IMR-90 (cell line): ENCODE measurements around the gene SH3RF2. TPM values are rescaled to one million over a fixed set of nuclear protein-coding genes. Genes with fewer than 3 reads are reported as not detected.

Experiments used
- ATAC-seq: fragments of 200-7000 bp; cut with Tn5 transposase; 2 replicates; pipeline ENCODE4 v1.9.1; 2020; ENCODE audit warnings: low read depth, mild to moderate bottlenecking, moderate library complexity
- BruUV-seq: library from RNA; stranded (reverse); fragments of 400-500 nt; replicated peaks from 2 replicates; lab custom pipeline; 2021; lab: Mats Ljungman, UMichigan
- CTCF ChIA-PET: fragments of 300-600 bp; formaldehyde crosslinking; extraction: SDS; loops from one replicate; lab custom pipeline; 2021; ENCODE audit warnings: antibody characterized with exemption; lab: Yijun Ruan, JAX
- POLR2A ChIA-PET: fragments of 300-600 bp; sonication (Branson Sonifier 250); formaldehyde crosslinking; loops from one replicate; lab custom pipeline; 2022; ENCODE audit warnings: antibody characterized with exemption; ENCODE audit not compliant: unreplicated experiment; lab: Charles Lee
- DNase-seq: peaks from one replicate; pipeline ENCODE4 v3.0.0; 2013
- H2AFZ ChIP-seq: replicated peaks from 2 replicates; pipeline ENCODE3; 2013; ENCODE audit warnings: low read length, mild to moderate bottlenecking; ENCODE audit not compliant: poor library complexity
- H2AK5ac ChIP-seq: 2 replicates; pipeline ENCODE4 v1.6.1; 2013; ENCODE audit warnings: low read depth, low read length, inconsistent platforms
- H2AK9ac ChIP-seq: replicated peaks from 2 replicates; pipeline ENCODE3; 2013; ENCODE audit warnings: mild to moderate bottlenecking, low read depth, low read length, moderate library complexity; ENCODE audit not compliant: poor library complexity
- H2BK120ac ChIP-seq: 2 replicates; pipeline ENCODE4 v1.6.1; 2013; ENCODE audit warnings: low read depth, low read length, inconsistent platforms
- H2BK15ac ChIP-seq: 3 replicates; pipeline ENCODE4 v1.6.1; 2013; ENCODE audit warnings: low read depth, low read length, inconsistent platforms
- H2BK20ac ChIP-seq: 2 replicates; pipeline ENCODE4 v1.6.1; 2013; ENCODE audit warnings: low read depth, mild to moderate bottlenecking, inconsistent platforms, low read length, moderate library complexity
- H2BK5ac ChIP-seq: 2 replicates; pipeline ENCODE4 v1.6.1; 2013; ENCODE audit warnings: mild to moderate bottlenecking, low read depth, low read length, inconsistent platforms; ENCODE audit not compliant: poor library complexity, severe bottlenecking
- H3K14ac ChIP-seq: replicated peaks from 2 replicates; pipeline ENCODE4 v1.6.1; 2013; ENCODE audit warnings: low read depth, low read length, inconsistent platforms
- H3K18ac ChIP-seq: 2 replicates; pipeline ENCODE4 v1.6.1; 2013; ENCODE audit warnings: low read depth, low read length, control low read depth
- H3K23ac ChIP-seq: 2 replicates; pipeline ENCODE4 v1.6.1; 2013; ENCODE audit warnings: low read depth, low read length, inconsistent platforms
- H3K27ac ChIP-seq: 2 replicates; pipeline ENCODE4 v1.5.1; 2013; ENCODE audit warnings: mild to moderate bottlenecking, control low read depth, low read length; ENCODE audit not compliant: insufficient read depth
- H3K27me3 ChIP-seq: 2 replicates; pipeline ENCODE4 v1.6.1; 2013; ENCODE audit warnings: low read length; ENCODE audit not compliant: control insufficient read depth, insufficient read depth
- H3K36me3 ChIP-seq: 2 replicates; pipeline ENCODE4 v1.6.1; 2013; ENCODE audit warnings: low read length, mixed read lengths; ENCODE audit not compliant: control insufficient read depth, insufficient read depth
- H3K4ac ChIP-seq: 2 replicates; pipeline ENCODE4 v1.6.1; 2013; ENCODE audit warnings: low read depth, low read length, inconsistent platforms
- H3K4me1 ChIP-seq: 2 replicates; pipeline ENCODE4 v1.6.1; 2013; ENCODE audit warnings: low read length, mixed read lengths; ENCODE audit not compliant: control insufficient read depth, insufficient read depth
- H3K4me2 ChIP-seq: 2 replicates; pipeline ENCODE4 v1.6.1; 2013; ENCODE audit warnings: low read depth, mild to moderate bottlenecking, control low read depth, low read length, moderate library complexity
- H3K4me3 ChIP-seq: 2 replicates; pipeline ENCODE4 v1.5.1; 2013; ENCODE audit warnings: low read depth, mild to moderate bottlenecking, control low read depth, low read length, moderate library complexity; ENCODE audit not compliant: insufficient read depth
- H3K56ac ChIP-seq: 2 replicates; pipeline ENCODE4 v1.6.1; 2013; ENCODE audit warnings: low read length, inconsistent platforms; ENCODE audit not compliant: insufficient read depth; ENCODE audit errors: extremely low read depth
- H3K79me1 ChIP-seq, 2 experiments: 2 replicates each; pipeline ENCODE4 v1.6.1; 2013; ENCODE audit warnings: low read length in 2 of 2, inconsistent platforms in 1 of 2, low read depth in 1 of 2
- H3K9ac ChIP-seq: 2 replicates; pipeline ENCODE4 v1.6.1; 2013; ENCODE audit warnings: low read depth, low read length, control low read depth
- H3K9me1 ChIP-seq: 2 replicates; pipeline ENCODE4 v1.6.1; 2013; ENCODE audit warnings: low read length, inconsistent platforms; ENCODE audit not compliant: insufficient read depth
- H3K9me3 ChIP-seq: 2 replicates; pipeline ENCODE4 v1.6.1; 2013; ENCODE audit warnings: low read length; ENCODE audit not compliant: control insufficient read depth, insufficient read depth
- H4K20me1 ChIP-seq: 2 replicates; pipeline ENCODE4 v1.6.1; 2013; ENCODE audit warnings: low read length, inconsistent platforms; ENCODE audit not compliant: insufficient read depth
- H4K5ac ChIP-seq: 2 replicates; pipeline ENCODE4 v1.6.1; 2013; ENCODE audit warnings: mild to moderate bottlenecking, low read depth, low read length, control low read depth
- H4K8ac ChIP-seq, 2 experiments: 2 replicates each; pipeline ENCODE4 v1.6.1; 2013; ENCODE audit warnings: low read depth in 2 of 2, low read length in 2 of 2, control low read depth in 1 of 2, inconsistent platforms in 1 of 2
- H4K91ac ChIP-seq: 2 replicates; pipeline ENCODE4 v1.6.1; 2013; ENCODE audit warnings: low read depth, low read length, inconsistent platforms; ENCODE audit not compliant: insufficient read depth
- CHD1 ChIP-seq: IDR thresholded peaks from 2 replicates; pipeline ENCODE4 v1.6.1; 2012; ENCODE audit warnings: low read depth, low read length, improper control_type of control experiment
- FOS ChIP-seq: fragments of 150-350 bp; IDR thresholded peaks from 2 replicates; pipeline ENCODE4 v1.6.1; 2016; ENCODE audit warnings: low read depth, low read length
- MAFK ChIP-seq: IDR thresholded peaks from 2 replicates; pipeline ENCODE4 v1.6.1; 2012; ENCODE audit warnings: low read depth, low read length, improper control_type of control experiment
- MAZ ChIP-seq: IDR thresholded peaks from 2 replicates; pipeline ENCODE4 v1.6.1; 2012; ENCODE audit warnings: low read depth, mild to moderate bottlenecking, low read length, improper control_type of control experiment, moderate library complexity, borderline replicate concordance
- POLR2A ChIP-seq: IDR thresholded peaks from 2 replicates; pipeline ENCODE4 v1.6.1; 2012; ENCODE audit warnings: mild to moderate bottlenecking, low read depth, low read length
- RAD21 ChIP-seq: IDR thresholded peaks from 2 replicates; pipeline ENCODE4 v1.6.1; 2012; ENCODE audit warnings: low read length, improper control_type of control experiment
- RCOR1 ChIP-seq: IDR thresholded peaks from 2 replicates; pipeline ENCODE4 v1.6.1; 2012; ENCODE audit warnings: mild to moderate bottlenecking, low read length, improper control_type of control experiment; ENCODE audit not compliant: insufficient replicate concordance
- RFX5 ChIP-seq: IDR thresholded peaks from 2 replicates; pipeline ENCODE4 v1.8.0; 2012; ENCODE audit warnings: low read depth, mild to moderate bottlenecking, low read length, moderate library complexity
- WGBS, 2 experiments: methylation state at CpG; one replicate each; pipeline versions ENCODE4 v1.1.5 to v1.1.7; 2013; ENCODE audit warnings: missing lambda C conversion rate in 2 of 2; ENCODE audit not compliant: insufficient read length in 1 of 2; ENCODE audit errors: extremely low coverage in 2 of 2; 5-methylcytosine and 5-hydroxymethylcytosine counted together
- dilution Hi-C: fragments of 300-500 bp; cut with HindIII; formaldehyde crosslinking; loops from one replicate; pipeline ENCODE4 v1.14.3; 2018; ENCODE audit warnings: low sequenced_read_pairs; ENCODE audit not compliant: unreplicated experiment
- in situ Hi-C: fragments of 300-500 bp; cut with MboI; formaldehyde crosslinking; loops from 3 replicates; pipeline ENCODE4 v1.14.3; 2019; ENCODE audit warnings: low sequenced_read_pairs, inconsistent platforms, mixed read lengths
- intact Hi-C: fragments of 100-400 bp; cut with micrococcal nuclease; formaldehyde crosslinking; loops from 2 replicates; pipeline ENCODE4 v1.10.0; 2022
- polyA plus RNA-seq, 3 experiments: library from polyadenylated mRNA; depleted of rRNA; stranded (reverse); fragments of >200 nt; gene quantifications; 2 replicates each; pipeline ENCODE4 v1.2.3, GENCODE V29; 2012; ENCODE audit warnings: low replicate concordance in 1 of 3
- total RNA-seq: library from RNA; depleted of rRNA; stranded (reverse); fragments of >200 nt; gene quantifications from 2 replicates; pipeline ENCODE4 v1.2.3, GENCODE V29; 2012
- TF ChIP-seq, protein P1 (sequence below): conservative IDR thresholded peaks from 2 replicates; pipeline ENCODE4 v1.5.1; 2012; ENCODE audit warnings: mild to moderate bottlenecking, low read depth, low read length, improper control_type of control experiment
- TF ChIP-seq, protein P2 (sequence below): fragments of 150-350 bp; IDR thresholded peaks from 2 replicates; pipeline ENCODE4 v1.6.1; 2017; ENCODE audit warnings: mild to moderate bottlenecking, antibody characterized with exemption, low read length, low read depth
- TF ChIP-seq, protein P3 (sequence below): fragments of 150-350 bp; IDR thresholded peaks from 2 replicates; pipeline ENCODE4 v1.6.1; 2016; ENCODE audit warnings: low read depth, mild to moderate bottlenecking, low read length, moderate library complexity, borderline replicate concordance

The SH3RF2 gene
- total and polyA plus RNA-seq, 2 of the 4 experiments (the other 2 are of a cell fraction): 1.3 to 1.7 TPM

DNA sequence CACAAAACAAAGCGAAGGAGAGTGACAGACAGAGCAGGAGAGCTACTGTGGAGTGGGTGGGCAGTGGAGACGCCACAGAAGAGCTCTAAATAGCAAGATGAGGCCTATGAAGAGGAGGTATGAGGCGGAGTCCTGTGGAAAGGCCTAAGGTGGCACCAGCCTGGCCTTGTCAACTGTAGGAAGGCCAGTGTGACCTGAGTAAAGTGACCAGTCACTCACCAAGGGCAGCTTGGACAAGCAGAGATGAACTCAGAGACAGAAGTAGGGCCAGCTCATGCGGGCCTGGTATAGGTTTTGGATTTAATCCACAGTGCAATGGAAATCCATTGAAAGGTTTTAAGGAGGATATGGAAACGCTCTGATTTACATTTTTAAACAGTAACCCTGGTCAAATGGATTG, 23.8 kb upstream of the SH3RF2 start:
- H2AK5ac ChIP-seq: no peak overlapping the region
- ATAC-seq (no peak), DNase-seq (no peak)
- H3K9ac ChIP-seq: no peak overlapping the region
- H3K14ac ChIP-seq: no peak overlapping the region
- no peak overlapping the region for H2BK20ac ChIP-seq
- no peak overlapping the region for H3K23ac ChIP-seq
- TF ChIP-seq FOS: no peak
- no peak for TF ChIP-seq MAZ
- no peak for TF ChIP-seq POLR2A
- TF ChIP-seq, protein P1, sequence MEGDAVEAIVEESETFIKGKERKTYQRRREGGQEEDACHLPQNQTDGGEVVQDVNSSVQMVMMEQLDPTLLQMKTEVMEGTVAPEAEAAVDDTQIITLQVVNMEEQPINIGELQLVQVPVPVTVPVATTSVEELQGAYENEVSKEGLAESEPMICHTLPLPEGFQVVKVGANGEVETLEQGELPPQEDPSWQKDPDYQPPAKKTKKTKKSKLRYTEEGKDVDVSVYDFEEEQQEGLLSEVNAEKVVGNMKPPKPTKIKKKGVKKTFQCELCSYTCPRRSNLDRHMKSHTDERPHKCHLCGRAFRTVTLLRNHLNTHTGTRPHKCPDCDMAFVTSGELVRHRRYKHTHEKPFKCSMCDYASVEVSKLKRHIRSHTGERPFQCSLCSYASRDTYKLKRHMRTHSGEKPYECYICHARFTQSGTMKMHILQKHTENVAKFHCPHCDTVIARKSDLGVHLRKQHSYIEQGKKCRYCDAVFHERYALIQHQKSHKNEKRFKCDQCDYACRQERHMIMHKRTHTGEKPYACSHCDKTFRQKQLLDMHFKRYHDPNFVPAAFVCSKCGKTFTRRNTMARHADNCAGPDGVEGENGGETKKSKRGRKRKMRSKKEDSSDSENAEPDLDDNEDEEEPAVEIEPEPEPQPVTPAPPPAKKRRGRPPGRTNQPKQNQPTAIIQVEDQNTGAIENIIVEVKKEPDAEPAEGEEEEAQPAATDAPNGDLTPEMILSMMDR: no peak
- no peak for TF ChIP-seq RCOR1
- TF ChIP-seq RFX5: no peak
- TF ChIP-seq MAFK: no peak
- TF ChIP-seq, protein P2, sequence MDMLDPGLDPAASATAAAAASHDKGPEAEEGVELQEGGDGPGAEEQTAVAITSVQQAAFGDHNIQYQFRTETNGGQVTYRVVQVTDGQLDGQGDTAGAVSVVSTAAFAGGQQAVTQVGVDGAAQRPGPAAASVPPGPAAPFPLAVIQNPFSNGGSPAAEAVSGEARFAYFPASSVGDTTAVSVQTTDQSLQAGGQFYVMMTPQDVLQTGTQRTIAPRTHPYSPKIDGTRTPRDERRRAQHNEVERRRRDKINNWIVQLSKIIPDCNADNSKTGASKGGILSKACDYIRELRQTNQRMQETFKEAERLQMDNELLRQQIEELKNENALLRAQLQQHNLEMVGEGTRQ: no peak
- TF ChIP-seq CHD1: no peak
- TF ChIP-seq, protein P3, sequence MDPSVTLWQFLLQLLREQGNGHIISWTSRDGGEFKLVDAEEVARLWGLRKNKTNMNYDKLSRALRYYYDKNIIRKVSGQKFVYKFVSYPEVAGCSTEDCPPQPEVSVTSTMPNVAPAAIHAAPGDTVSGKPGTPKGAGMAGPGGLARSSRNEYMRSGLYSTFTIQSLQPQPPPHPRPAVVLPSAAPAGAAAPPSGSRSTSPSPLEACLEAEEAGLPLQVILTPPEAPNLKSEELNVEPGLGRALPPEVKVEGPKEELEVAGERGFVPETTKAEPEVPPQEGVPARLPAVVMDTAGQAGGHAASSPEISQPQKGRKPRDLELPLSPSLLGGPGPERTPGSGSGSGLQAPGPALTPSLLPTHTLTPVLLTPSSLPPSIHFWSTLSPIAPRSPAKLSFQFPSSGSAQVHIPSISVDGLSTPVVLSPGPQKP: no peak
- TF ChIP-seq RAD21: no peak
- CTCF ChIA-PET: no interaction called here
- H3K36me3 ChIP-seq: no peaks in the 10 kb centered on the region
- H2BK15ac ChIP-seq: no peak overlapping the region
- H2BK5ac ChIP-seq: no peak overlapping the region
- H3K4me3 ChIP-seq: no peak overlapping the region
- H3K18ac ChIP-seq: no peak overlapping the region
- no peak overlapping the region for H2AK9ac ChIP-seq
- POLR2A ChIA-PET: no interaction called here
- H4K5ac ChIP-seq: no peak overlapping the region
- H2BK120ac ChIP-seq: no peak overlapping the region
- no peak overlapping the region for H4K8ac ChIP-seq
- H3K9me1 ChIP-seq: 0 out of 2 replicates have a peak, but pooled peaks cover 3% of the 10 kb centered on the region
- no peaks in the 10 kb centered on the region for H3K9me3 ChIP-seq
- H3K56ac ChIP-seq: no peak overlapping the region
- no peak overlapping the region for H2AFZ ChIP-seq
- no peak overlapping the region for H4K91ac ChIP-seq
- H3K4ac ChIP-seq: no peak overlapping the region
- WGBS, 2 experiments: 92% methylated on average over 3 of the region's 5 CpGs; no CpG with 5 or more reads in 1 of the 2 experiments
- intact Hi-C loops: no loop called here
- no peaks in the 10 kb centered on the region for H4K20me1 ChIP-seq
- in situ Hi-C loops: no loop called here
- no TSS peak for BruUV-seq
- H3K27me3 ChIP-seq: peaks cover 8% of the 10 kb centered on the region
- H3K4me1 ChIP-seq: 0 out of 2 replicates have a peak, but pooled peaks cover 2% of the 10 kb centered on the region
- dilution Hi-C loops: no loop called here
- no peak overlapping the region for H3K4me2 ChIP-seq
- H3K79me1 ChIP-seq: no peaks in the 10 kb centered on the region
- no peak overlapping the region for H3K27ac ChIP-seq
